Suppressor macrophage treated with lipopolysaccharide for 1 hour (primary cell): Measurements from ENCODE around the gene RNASE13.
"Not testable (repeated sequence)": the region's sequence is repeated elsewhere in the genome, so short reads cannot be mapped to it uniquely, and the experiment has no call there.

Source experiments
- DNase-seq, 3 donors: peaks; one replicate each; pipeline ENCODE4 v3.0.0-alpha.2; 2020 to 2022

RNASE13 gene

GRCh38 chr14:21019366-21019765 is 15.2 kb downstream of the RNASE13 start:
- DNase-seq, result peak; percentile 64 to 68 (median 65)

- DNase-seq, result peak; percentile 39 to 54 (median 49)
Observed at GRCh38 chr14:21018781-21019180, 15.8 kb downstream of the RNASE13 start.

GRCh38 chr14:21018286-21018685 is 16.3 kb downstream of the RNASE13 start:
- no peak for DNase-seq

GRCh38 chr14:21017528-21018245 is 16.9 kb downstream of the RNASE13 start:
- peak in 1 of 3 donors; percentile 15 for DNase-seq

- DNase-seq, result no peak
Observed at GRCh38 chr14:21016413-21017190, 18.0 kb downstream of the RNASE13 start.

- peak; percentile 40 to 50 (median 45) for DNase-seq
Observed at GRCh38 chr14:21015312-21015711, 19.3 kb downstream of the RNASE13 start.

GRCh38 chr14:21014761-21015190 is 19.8 kb downstream of the RNASE13 start:
- peak; percentile 88 to 94 (median 94) for DNase-seq

GRCh38 chr14:21011136-21011535 is 23.5 kb downstream of the RNASE13 start:
- DNase-seq, result no peak

- not testable (repeated sequence) for DNase-seq
Observed at GRCh38 chr14:21009721-21010120, 24.9 kb downstream of the RNASE13 start.

GRCh38 chr14:21003788-21004346 is 30.7 kb downstream of the RNASE13 start:
- DNase-seq, result no peak

GRCh38 chr14:21001218-21001617 is 33.4 kb downstream of the RNASE13 start:
- DNase-seq, result no peak

- no peak for DNase-seq
Observed at GRCh38 chr14:20999591-20999990, 35.0 kb downstream of the RNASE13 start.

GRCh38 chr14:20998674-20999366 is 35.8 kb downstream of the RNASE13 start, which contains the start of gene SLC39A2:
Gene SLC39A2, plus strand, starts transcription at chr14:20999293. Its CDS starts 154 bp downstream, at chr14:20999447.
- DNase-seq, result peak; percentile 47 to 66 (median 55)

- DNase-seq, result no peak
Observed at GRCh38 chr14:20998139-20998538, 36.5 kb downstream of the RNASE13 start.

- DNase-seq, result no peak
Observed at GRCh38 chr14:20997564-20997963, 37.0 kb downstream of the RNASE13 start.

GRCh38 chr14:20997115-20997514 is 37.5 kb downstream of the RNASE13 start:
- no peak for DNase-seq

GRCh38 chr14:20996521-20996920 is 38.1 kb downstream of the RNASE13 start:
- no peak for DNase-seq

- peak; percentile 94 to 97 (median 95) for DNase-seq
Observed at GRCh38 chr14:20989787-20990600, 44.6 kb downstream of the RNASE13 start, which contains the start of gene METTL17. Gene METTL17, plus strand, starts transcription at chr14:20989980. Its CDS starts 23 bp downstream, at chr14:20990003.

- DNase-seq, result no peak
Observed at GRCh38 chr14:20989471-20989786, 45.2 kb downstream of the RNASE13 start.

- DNase-seq, result peak in 2 of 3 donors; percentile 54 to 69
Observed at GRCh38 chr14:20988717-20989470, 45.7 kb downstream of the RNASE13 start.

- peak; percentile 83 to 94 (median 92) for DNase-seq
Observed at GRCh38 chr14:20986811-20987210, 47.8 kb downstream of the RNASE13 start.
